Sigmoid colon (tissue), 7 donors: ENCODE data around the gene GHRH. TPM values are rescaled to one million over a fixed set of nuclear protein-coding genes. Genes with fewer than 3 reads are reported as not detected.
A peak's percentile ranks its signal among the peaks of the same experiment; 100 is the strongest.

Experiments used
- DNase-seq: peaks from one replicate; pipeline ENCODE4 v3.0.0-alpha.2; 2019
- H3K27ac ChIP-seq, 4 donors: fragments of 200-600 bp; sonication (generic); one replicate each; pipeline ENCODE4 v1.5.1; 2016 to 2019; ENCODE audit warnings: mild to moderate bottlenecking in 1 of 4
- H3K27me3 ChIP-seq, 3 donors: fragments of 200-600 bp; sonication (generic); one replicate each; pipeline ENCODE4 v1.5.1; 2019; ENCODE audit warnings: mild to moderate bottlenecking in 1 of 3
- H3K36me3 ChIP-seq, 4 donors: fragments of 200-600 bp; sonication (generic); one replicate each; pipeline ENCODE4 v1.5.1; 2016 to 2019
- H3K4me1 ChIP-seq, 4 donors: fragments of 200-600 bp; sonication (generic); one replicate each; pipeline ENCODE4 v1.5.1; 2017 to 2019
- H3K4me3 ChIP-seq, 4 donors: fragments of 200-600 bp; sonication (generic); one replicate each; pipeline ENCODE4 v1.5.1; 2017 to 2019; ENCODE audit warnings: mild to moderate bottlenecking in 2 of 4, moderate library complexity in 1 of 4
- H3K9me3 ChIP-seq, 4 donors: fragments of 200-600 bp in 3 of 4; sonication (generic) in 3 of 4; one replicate each; pipeline versions ENCODE4 v1.5.1 to v1.6.1; 2013 to 2019
- CTCF ChIP-seq, 4 experiments: fragments of 450-650 bp in 3 of 4; fragments of 200-600 bp in 1 of 4; IDR thresholded peaks; one replicate each; pipeline ENCODE4 v1.5.1; 2016 to 2019; ENCODE audit warnings: antibody characterized with exemption in 4 of 4, mild to moderate bottlenecking in 3 of 4, moderate library complexity in 2 of 4
- EP300 ChIP-seq, 4 donors: sonication (generic); formaldehyde crosslinking; IDR thresholded peaks; one replicate each; pipeline ENCODE4 v1.6.1; 2017; ENCODE audit warnings: antibody characterized with exemption in 4 of 4
- POLR2A ChIP-seq, 2 donors: fragments of 450-650 bp; IDR thresholded peaks; one replicate each; pipeline ENCODE4 v1.6.1; 2016; ENCODE audit warnings: antibody characterized with exemption in 2 of 2, mild to moderate bottlenecking in 2 of 2, moderate library complexity in 2 of 2
- POLR2AphosphoS5 ChIP-seq, 4 donors: sonication (generic); formaldehyde crosslinking; IDR thresholded peaks; one replicate each; pipeline ENCODE4 v1.6.1; 2017; ENCODE audit warnings: antibody characterized with exemption in 4 of 4
- WGBS, 2 donors: extraction: QIAGEN DNeasy Blood & Tissue Kit; methylation state at CpG; one replicate each; pipeline ENCODE4 v1.1.7; 2013; 5-methylcytosine and 5-hydroxymethylcytosine counted together
- intact Hi-C: fragments of 100-400 bp; cut with DNase I; formaldehyde crosslinking; loops from one replicate; pipeline ENCODE4 v1.15.1; 2023
- polyA plus RNA-seq, 3 donors: library from polyadenylated mRNA; stranded (reverse); fragments of 200-250 nt; gene quantifications; one replicate each; pipeline ENCODE4 v1.2.3, GENCODE V29; 2013
- total RNA-seq, 4 donors: library from RNA; depleted of rRNA; stranded (reverse); fragments of >200 nt; gene quantifications; one replicate each; pipeline ENCODE4 v1.1.0, GENCODE V29; 2016
- donor health status: healthy with polysubstance abuse.
- donor health status: Bipolar disorder and iron deficiency.
- donor health status: healthy.

Gene GHRH
- total and polyA plus RNA-seq, 7 donors = not detected

- H3K27me3 ChIP-seq = no peaks in the 10 kb centered on the region
- intact Hi-C loops = no loop called here
- no peak overlapping the region for H3K4me3 ChIP-seq
- H3K27ac ChIP-seq = peak overlapping the region; percentile 29 to 57 (median 42)
- H3K9me3 ChIP-seq = no peaks in the 10 kb centered on the region
- peaks cover 0 to 44% (median 21%) of the 10 kb centered on the region in 4 donors for H3K36me3 ChIP-seq
- peak; percentile 77 for DNase-seq
- TF ChIP-seq EP300 (IDR thresholded peaks at IDR 0.05) = no peak
- no peak for TF ChIP-seq POLR2AphosphoS5 (IDR thresholded peaks at IDR 0.05)
- TF ChIP-seq POLR2A (IDR thresholded peaks at IDR 0.05) = no peak
- no peak for TF ChIP-seq CTCF (IDR thresholded peaks at IDR 0.05)
- peaks cover 0 to 14% (median 9%) of the 10 kb centered on the region in 4 donors for H3K4me1 ChIP-seq
- WGBS, 2 donors = 78 to 84% methylated on average over 8 of the region's 8 CpGs
Measured at GRCh38 chr20:37243937-37244571, 17.6 kb downstream of the GHRH start.

DNA sequence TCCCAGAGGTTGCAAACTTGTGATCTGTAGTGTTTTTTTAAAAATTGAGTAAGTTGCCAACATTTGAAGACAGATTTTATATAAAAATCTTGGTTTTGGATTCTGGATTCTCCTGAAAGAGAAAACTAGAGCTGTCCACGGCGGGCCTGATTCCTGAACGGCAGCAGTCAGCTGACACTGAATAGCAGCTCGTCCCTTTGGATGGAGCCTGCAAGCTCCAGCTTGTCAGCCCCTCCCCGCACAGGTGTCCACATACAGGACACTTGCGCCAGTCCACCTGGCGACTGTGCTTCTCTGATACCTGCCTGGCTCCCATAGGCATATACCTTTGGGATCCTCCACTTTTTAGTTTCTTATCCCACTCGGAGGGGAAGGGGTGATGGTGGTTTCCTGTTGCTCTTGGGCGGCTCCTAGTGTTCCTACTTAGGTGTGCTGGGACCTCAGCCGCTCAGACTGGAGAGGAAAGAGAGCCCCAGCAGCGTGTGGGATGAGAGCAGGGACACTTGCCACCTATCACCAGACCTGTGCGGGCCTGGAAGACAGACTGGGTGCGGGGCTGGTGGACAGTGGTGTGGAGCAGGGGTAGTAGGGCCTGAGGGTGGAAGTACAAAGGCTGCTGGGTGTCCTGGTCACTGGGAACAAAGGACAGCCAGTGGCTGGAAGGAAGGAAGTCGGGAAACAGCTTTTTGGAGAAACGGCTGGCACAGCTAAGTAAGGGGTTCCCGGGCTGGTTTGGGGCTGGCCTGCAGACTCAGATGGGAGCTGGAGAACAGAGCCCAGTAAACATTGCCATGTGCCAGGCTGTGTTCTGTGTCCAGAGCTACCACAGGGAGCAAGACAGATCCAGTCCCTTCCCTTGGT is 18.3 kb downstream of the GHRH start:
- Histone ChIP-seq H3K4me1 (peaks cover 0 to 20% (median 9%) of the 10 kb centered on the region in 4 donors), H3K9me3 (no peaks in the 10 kb centered on the region), H3K27ac (peak overlapping the region; percentile 29 to 57 (median 42)), H3K4me3 (no peak overlapping the region), H3K36me3 (peaks cover 0 to 51% (median 24%) of the 10 kb centered on the region in 4 donors), H3K27me3 (no peaks in the 10 kb centered on the region)
- intact Hi-C loops = no loop called here
- no peak for DNase-seq
- WGBS, 2 donors = 94 to 96% methylated on average over 16 of the region's 16 CpGs
- no peak for TF ChIP-seq EP300 (IDR thresholded peaks at IDR 0.05)
- TF ChIP-seq POLR2AphosphoS5 (IDR thresholded peaks at IDR 0.05) = no peak
- no peak for TF ChIP-seq POLR2A (IDR thresholded peaks at IDR 0.05)
- TF ChIP-seq CTCF (IDR thresholded peaks at IDR 0.05) = no peak

DNA sequence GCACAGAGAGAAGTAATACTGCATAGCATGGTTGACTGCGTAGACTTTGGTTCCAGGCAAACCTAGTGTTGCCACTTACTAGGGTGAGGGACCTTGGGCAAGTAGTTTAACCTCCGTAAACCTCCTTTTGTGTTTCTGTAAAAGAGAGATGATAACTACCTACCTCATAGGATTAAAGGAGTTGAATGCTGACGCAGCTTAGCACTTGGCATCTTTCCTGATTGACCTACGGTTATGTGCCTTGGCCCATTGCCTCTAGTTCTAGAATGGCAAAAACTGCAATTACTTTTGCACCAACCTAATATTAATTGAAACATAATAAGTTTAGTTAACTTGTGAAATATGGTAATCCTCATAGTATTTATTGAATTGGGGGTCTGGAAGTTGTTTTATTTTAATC is 19.1 kb downstream of the GHRH start:
- Histone ChIP-seq H3K4me3 (no peak overlapping the region), H3K36me3 (peaks cover 4 to 59% (median 30%) of the 10 kb centered on the region in 4 donors), H3K27ac (no peak overlapping the region), H3K9me3 (no peaks in the 10 kb centered on the region), H3K27me3 (no peaks in the 10 kb centered on the region), H3K4me1 (peaks cover 0 to 20% (median 9%) of the 10 kb centered on the region in 4 donors)
- 92 to 93% methylated on average over 4 of the region's 4 CpGs for WGBS, 2 donors
- DNase-seq = peak; percentile 14
- intact Hi-C loops = no loop called here
- TF ChIP-seq POLR2A (IDR thresholded peaks at IDR 0.05) (no peak), POLR2AphosphoS5 (IDR thresholded peaks at IDR 0.05) (no peak), CTCF (IDR thresholded peaks at IDR 0.05) (no peak), EP300 (IDR thresholded peaks at IDR 0.05) (no peak)

DNA sequence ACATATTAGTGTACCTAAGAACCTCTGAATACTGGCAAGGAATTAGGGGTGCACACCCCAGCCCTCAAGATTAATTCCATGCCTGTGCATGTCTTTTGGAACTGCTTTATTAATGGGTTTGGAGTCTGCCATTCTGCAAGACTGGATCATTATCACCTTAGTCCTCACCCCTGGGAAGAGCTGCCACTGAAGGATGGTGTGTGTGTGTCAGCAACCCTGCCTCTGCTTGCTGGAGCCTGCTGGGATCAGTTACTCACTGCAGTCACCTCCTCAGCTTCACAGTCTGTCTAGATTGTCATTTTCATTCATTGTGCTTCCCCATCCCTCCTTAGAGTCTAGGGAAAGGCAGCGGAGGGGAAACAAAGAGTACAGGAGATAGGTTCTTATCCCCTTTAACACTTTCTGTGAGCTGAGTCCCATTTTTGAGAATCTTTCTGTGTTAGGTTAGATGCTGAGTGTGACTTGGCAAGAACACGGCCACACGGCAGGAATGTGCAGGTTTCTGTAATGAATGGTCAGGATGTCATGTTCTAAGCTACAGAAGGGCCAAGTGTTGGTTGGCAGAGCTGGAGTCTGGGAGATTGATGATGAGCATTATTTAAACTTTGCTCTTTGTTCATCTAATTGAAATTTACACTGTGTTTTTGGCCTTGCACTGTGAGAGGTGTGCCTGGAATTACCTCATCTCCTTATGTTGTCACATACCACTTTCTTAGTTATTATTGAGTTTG is 21.1 kb downstream of the GHRH start:
- WGBS, 2 donors = 95 to 96% methylated on average over 3 of the region's 3 CpGs
- no peak overlapping the region for H3K4me3 ChIP-seq

More for the DNA sequence above, 21.1 kb downstream of the GHRH start:
- TF ChIP-seq POLR2AphosphoS5 (IDR thresholded peaks at IDR 0.05) (no peak), EP300 (IDR thresholded peaks at IDR 0.05) (no peak), POLR2A (IDR thresholded peaks at IDR 0.05) (no peak), CTCF (IDR thresholded peaks at IDR 0.05) (no peak)
- intact Hi-C loops = no loop called here
- Histone ChIP-seq H3K9me3 (no peaks in the 10 kb centered on the region), H3K36me3 (peaks cover 16 to 79% (median 46%) of the 10 kb centered on the region in 4 donors), H3K27me3 (no peaks in the 10 kb centered on the region), H3K4me1 (peaks cover 0 to 20% (median 9%) of the 10 kb centered on the region in 4 donors), H3K27ac (peak overlapping the region in 1 of 4 donors; percentile 58)
- peak; percentile 4 for DNase-seq
